Stimulated activated naive B cell treated with anti-CD40 and anti-IgM and Interleukin-4, amounts not matched to agents 10 μg/mL and 1 μg/mL and 100 μg/mL, for 72 hours (primary cell): Measurements from ENCODE around the gene BRAF.
"Not testable (repeated sequence)": the region's sequence is repeated elsewhere in the genome, so short reads cannot be mapped to it uniquely, and the experiment has no call there.

ENCODE experiments used
- ATAC-seq, 2 donors: fragments of 150-1000 bp; cut with Tn5 transposase; replicated peaks; 2 replicates each; pipeline ENCODE4 v1.10.0; 2021; ENCODE audit warnings: moderate library complexity in 1 of 2
- DNase-seq: peaks from one replicate; pipeline ENCODE4 v3.0.0; 2021
- H3K27ac Mint-ChIP-seq: one replicate; pipeline ENCODE4 v1.8.0; 2022; ENCODE audit warnings: mild to moderate bottlenecking, mixed read lengths
- H3K27me3 Mint-ChIP-seq, 2 donors: one replicate each; pipeline ENCODE4 v1.8.0; 2022; ENCODE audit warnings: mixed read lengths in 2 of 2
- H3K36me3 Mint-ChIP-seq, 2 donors: one replicate each; pipeline ENCODE4 v1.8.0; 2022; ENCODE audit warnings: mixed read lengths in 2 of 2, mild to moderate bottlenecking in 1 of 2
- H3K4me1 Mint-ChIP-seq, 2 donors: one replicate each; pipeline ENCODE4 v1.8.0; 2022; ENCODE audit warnings: mixed read lengths in 2 of 2, mild to moderate bottlenecking in 1 of 2
- H3K4me3 Mint-ChIP-seq, 2 donors: one replicate each; pipeline ENCODE4 v1.8.0; 2022; ENCODE audit warnings: mild to moderate bottlenecking in 2 of 2, mixed read lengths in 2 of 2, moderate library complexity in 1 of 2
- H3K9me3 Mint-ChIP-seq, 2 donors: one replicate each; pipeline ENCODE4 v1.8.0; 2022; ENCODE audit warnings: mixed read lengths in 2 of 2, mild to moderate bottlenecking in 1 of 2

Gene BRAF

GRCh38 chr7:140908361-140908760 is 16.4 kb downstream of the BRAF start:
- Mint-ChIP-seq H3K27ac (no peak overlapping the region), H3K36me3 (peaks cover 12 to 34% of the 10 kb centered on the region in 2 donors), H3K4me1 (peaks cover 28 to 54% of the 10 kb centered on the region in 2 donors), H3K4me3 (no peak overlapping the region), H3K27me3 (no peaks in the 10 kb centered on the region), H3K9me3 (peaks cover 5 to 9% of the 10 kb centered on the region in 2 donors)
- ATAC-seq, result no peak
- no peak for DNase-seq

- Mint-ChIP-seq H3K9me3 (peaks cover 10% of the 10 kb centered on the region in 2 donors), H3K4me3 (no peak overlapping the region), H3K27ac (peak overlapping the region; percentile 7), H3K27me3 (no peaks in the 10 kb centered on the region), H3K36me3 (peaks cover 15 to 43% of the 10 kb centered on the region in 2 donors), H3K4me1 (peaks cover 25 to 63% of the 10 kb centered on the region in 2 donors)
- ATAC-seq (peak in 1 of 2 donors; percentile 26), DNase-seq (no peak)
Measured at GRCh38 chr7:140903741-140904480, 20.8 kb downstream of the BRAF start.

GRCh38 chr7:140902303-140902953 is 22.3 kb downstream of the BRAF start:
- DNase-seq (no peak), ATAC-seq (peak; percentile 81 to 84)
- H3K27me3 Mint-ChIP-seq, result no peaks in the 10 kb centered on the region
- peaks cover 21 to 63% of the 10 kb centered on the region in 2 donors for H3K4me1 Mint-ChIP-seq
- peak overlapping the region; percentile 88 for H3K27ac Mint-ChIP-seq
- peaks cover 7 to 10% of the 10 kb centered on the region in 2 donors for H3K9me3 Mint-ChIP-seq
- H3K36me3 Mint-ChIP-seq, result peaks cover 15 to 40% of the 10 kb centered on the region in 2 donors
- H3K4me3 Mint-ChIP-seq, result peak overlapping the region; percentile 58 to 65

- peak overlapping the region; percentile 58 to 65 for H3K4me3 Mint-ChIP-seq
Measured at GRCh38 chr7:140901941-140902302, 22.8 kb downstream of the BRAF start.

GRCh38 chr7:140899883-140900282 is 24.8 kb downstream of the BRAF start:
- peaks cover 7 to 10% of the 10 kb centered on the region in 2 donors for H3K9me3 Mint-ChIP-seq
- H3K4me1 Mint-ChIP-seq, result peaks cover 27 to 74% of the 10 kb centered on the region in 2 donors
- DNase-seq (no peak), ATAC-seq (no peak)
- H3K27ac Mint-ChIP-seq, result no peak overlapping the region
- H3K4me3 Mint-ChIP-seq, result no peak overlapping the region
- no peaks in the 10 kb centered on the region for H3K27me3 Mint-ChIP-seq
- peaks cover 21 to 41% of the 10 kb centered on the region in 2 donors for H3K36me3 Mint-ChIP-seq

More at GRCh38 chr7:140901941-140902302, 22.8 kb downstream of the BRAF start:
- H3K27me3 Mint-ChIP-seq, result no peaks in the 10 kb centered on the region
- H3K9me3 Mint-ChIP-seq, result peaks cover 7 to 10% of the 10 kb centered on the region in 2 donors
- ATAC-seq (no peak), DNase-seq (no peak)
- H3K27ac Mint-ChIP-seq, result peak overlapping the region; percentile 88
- peaks cover 15 to 40% of the 10 kb centered on the region in 2 donors for H3K36me3 Mint-ChIP-seq
- peaks cover 20 to 61% of the 10 kb centered on the region in 2 donors for H3K4me1 Mint-ChIP-seq

- H3K27me3 Mint-ChIP-seq, result no peaks in the 10 kb centered on the region
- ATAC-seq, result no peak
- H3K4me1 Mint-ChIP-seq, result peaks cover 29 to 75% of the 10 kb centered on the region in 2 donors
- H3K36me3 Mint-ChIP-seq, result peaks cover 21 to 38% of the 10 kb centered on the region in 2 donors
- no peak overlapping the region for H3K4me3 Mint-ChIP-seq
- no peak overlapping the region for H3K27ac Mint-ChIP-seq
- peaks cover 8 to 10% of the 10 kb centered on the region in 2 donors for H3K9me3 Mint-ChIP-seq
- no peak for DNase-seq
Measured at GRCh38 chr7:140898786-140899536, 25.8 kb downstream of the BRAF start.

- peaks cover 10 to 38% of the 10 kb centered on the region in 2 donors for H3K36me3 Mint-ChIP-seq
- DNase-seq, result no peak
- no peak overlapping the region for H3K4me3 Mint-ChIP-seq
- H3K27ac Mint-ChIP-seq, result no peak overlapping the region
- peaks cover 27 to 71% of the 10 kb centered on the region in 2 donors for H3K4me1 Mint-ChIP-seq
- ATAC-seq, result no peak
- H3K9me3 Mint-ChIP-seq, result peaks cover 1 to 3% of the 10 kb centered on the region in 2 donors
- H3K27me3 Mint-ChIP-seq, result no peaks in the 10 kb centered on the region
Measured at GRCh38 chr7:140896996-140897395, 27.7 kb downstream of the BRAF start.

- H3K4me1 Mint-ChIP-seq, result peaks cover 41 to 77% of the 10 kb centered on the region in 2 donors
- DNase-seq (no peak), ATAC-seq (no peak)
- H3K4me3 Mint-ChIP-seq, result no peak overlapping the region
- peaks cover 0 to 14% of the 10 kb centered on the region in 2 donors for H3K36me3 Mint-ChIP-seq
- H3K27ac Mint-ChIP-seq, result no peak overlapping the region
- H3K9me3 Mint-ChIP-seq, result peaks cover 1 to 3% of the 10 kb centered on the region in 2 donors
- no peaks in the 10 kb centered on the region for H3K27me3 Mint-ChIP-seq
Measured at GRCh38 chr7:140889645-140890044, 35.1 kb downstream of the BRAF start.

GRCh38 chr7:140889150-140889549 is 35.6 kb downstream of the BRAF start:
- Mint-ChIP-seq H3K4me1 (peaks cover 41 to 72% of the 10 kb centered on the region in 2 donors), H3K4me3 (no peak overlapping the region)

GRCh38 chr7:140888087-140888486 is 36.6 kb downstream of the BRAF start:
- Mint-ChIP-seq H3K36me3 (peaks cover 0 to 8% of the 10 kb centered on the region in 2 donors), H3K4me1 (peaks cover 37 to 69% of the 10 kb centered on the region in 2 donors)

More at GRCh38 chr7:140889150-140889549, 35.6 kb downstream of the BRAF start:
- H3K27ac Mint-ChIP-seq, result no peak overlapping the region
- H3K9me3 Mint-ChIP-seq, result peaks cover 1 to 3% of the 10 kb centered on the region in 2 donors
- DNase-seq (no peak), ATAC-seq (no peak)
- H3K36me3 Mint-ChIP-seq, result peaks cover 0 to 14% of the 10 kb centered on the region in 2 donors
- H3K27me3 Mint-ChIP-seq, result no peaks in the 10 kb centered on the region

GRCh38 chr7:140885735-140886334 is 38.9 kb downstream of the BRAF start:
- Mint-ChIP-seq H3K9me3 (peaks cover 0 to 4% of the 10 kb centered on the region in 2 donors), H3K36me3 (peaks cover 3 to 8% of the 10 kb centered on the region in 2 donors), H3K4me3 (no peak overlapping the region), H3K27ac (no peak overlapping the region), H3K27me3 (no peaks in the 10 kb centered on the region), H3K4me1 (peaks cover 38 to 71% of the 10 kb centered on the region in 2 donors)
- no peak for DNase-seq
- ATAC-seq, result peak in 1 of 2 donors; percentile 43

More at GRCh38 chr7:140888087-140888486, 36.6 kb downstream of the BRAF start:
- ATAC-seq (no peak), DNase-seq (no peak)
- H3K9me3 Mint-ChIP-seq, result no peaks in the 10 kb centered on the region
- H3K27ac Mint-ChIP-seq, result no peak overlapping the region
- H3K27me3 Mint-ChIP-seq, result no peaks in the 10 kb centered on the region
- no peak overlapping the region for H3K4me3 Mint-ChIP-seq

GRCh38 chr7:140883378-140883777 is 41.4 kb downstream of the BRAF start:
- peak overlapping the region; percentile 39 for H3K27ac Mint-ChIP-seq

GRCh38 chr7:140882834-140883233 is 41.9 kb downstream of the BRAF start:
- not testable (repeated sequence) for H3K27me3 Mint-ChIP-seq, ATAC-seq
- peaks cover 36 to 62% of the 10 kb centered on the region in 2 donors for H3K4me1 Mint-ChIP-seq

More at GRCh38 chr7:140883378-140883777, 41.4 kb downstream of the BRAF start:
- Mint-ChIP-seq H3K9me3 (peaks cover 0 to 6% of the 10 kb centered on the region in 2 donors), H3K4me1 (peaks cover 37 to 62% of the 10 kb centered on the region in 2 donors), H3K27me3 (no peaks in the 10 kb centered on the region), H3K4me3 (peak overlapping the region in 1 of 2 donors; percentile 14), H3K36me3 (peaks cover 5 to 15% of the 10 kb centered on the region in 2 donors)
- DNase-seq, result no peak
- ATAC-seq, result peak; percentile 62 to 66

More at GRCh38 chr7:140882834-140883233, 41.9 kb downstream of the BRAF start:
- H3K4me3 Mint-ChIP-seq, H3K27ac Mint-ChIP-seq, H3K9me3 Mint-ChIP-seq, DNase-seq: not testable (repeated sequence)
- H3K36me3 Mint-ChIP-seq, result peaks cover 5 to 18% of the 10 kb centered on the region in 2 donors
